ENCODE measurements around the gene DHDDS. TPM values are rescaled to one million over a fixed set of nuclear protein-coding genes. Genes with fewer than 3 reads are reported as not detected.
"Not testable (repeated sequence)": the region's sequence is repeated elsewhere in the genome, so short reads cannot be mapped to it uniquely, and the experiment has no call there.

Gene DHDDS
- total RNA-seq, 1 experiment from 2014 or later, result 44.1 TPM

DNA sequence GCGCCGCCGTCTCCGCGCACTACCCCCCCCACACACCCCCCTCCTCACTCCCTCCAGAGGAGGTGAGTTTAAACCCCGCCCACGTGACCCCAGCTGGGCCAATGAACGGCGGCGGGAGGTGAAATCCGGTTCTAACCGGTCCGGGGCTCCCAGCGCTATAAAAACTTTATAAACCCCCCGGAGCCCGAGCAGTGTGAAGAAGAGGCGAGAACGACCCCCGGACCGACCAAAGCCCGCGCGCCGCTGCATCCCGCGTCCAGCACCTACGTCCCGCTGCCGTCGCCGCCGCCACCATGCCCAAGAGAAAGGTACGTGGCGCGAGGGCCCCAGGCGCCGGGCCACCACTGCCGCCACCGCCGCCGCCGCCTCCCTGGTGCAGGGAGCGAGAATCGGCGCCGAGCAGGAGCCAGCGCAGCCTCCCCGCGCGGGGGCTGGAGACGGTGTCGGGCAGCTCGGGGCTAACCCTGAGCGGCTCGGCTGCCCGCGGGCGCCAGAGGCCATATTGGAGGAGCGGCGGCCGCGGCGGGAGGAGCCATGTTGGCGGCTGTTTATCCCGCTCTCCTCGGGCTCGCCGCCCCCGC, 40.3 kb downstream of the DHDDS start, which contains the start of gene HMGN2:
Gene HMGN2 (plus strand): TSS at position 121 of the 581 bp plus-strand sequence. CDS start 173 bp downstream, at position 294.
- peak; percentile 93 for DNase-seq (ENCODE audit: low spot score)
- in situ Hi-C loops (cut with HindIII; ENCODE audit: low sequenced_read_pairs), result no loop called here

DNA sequence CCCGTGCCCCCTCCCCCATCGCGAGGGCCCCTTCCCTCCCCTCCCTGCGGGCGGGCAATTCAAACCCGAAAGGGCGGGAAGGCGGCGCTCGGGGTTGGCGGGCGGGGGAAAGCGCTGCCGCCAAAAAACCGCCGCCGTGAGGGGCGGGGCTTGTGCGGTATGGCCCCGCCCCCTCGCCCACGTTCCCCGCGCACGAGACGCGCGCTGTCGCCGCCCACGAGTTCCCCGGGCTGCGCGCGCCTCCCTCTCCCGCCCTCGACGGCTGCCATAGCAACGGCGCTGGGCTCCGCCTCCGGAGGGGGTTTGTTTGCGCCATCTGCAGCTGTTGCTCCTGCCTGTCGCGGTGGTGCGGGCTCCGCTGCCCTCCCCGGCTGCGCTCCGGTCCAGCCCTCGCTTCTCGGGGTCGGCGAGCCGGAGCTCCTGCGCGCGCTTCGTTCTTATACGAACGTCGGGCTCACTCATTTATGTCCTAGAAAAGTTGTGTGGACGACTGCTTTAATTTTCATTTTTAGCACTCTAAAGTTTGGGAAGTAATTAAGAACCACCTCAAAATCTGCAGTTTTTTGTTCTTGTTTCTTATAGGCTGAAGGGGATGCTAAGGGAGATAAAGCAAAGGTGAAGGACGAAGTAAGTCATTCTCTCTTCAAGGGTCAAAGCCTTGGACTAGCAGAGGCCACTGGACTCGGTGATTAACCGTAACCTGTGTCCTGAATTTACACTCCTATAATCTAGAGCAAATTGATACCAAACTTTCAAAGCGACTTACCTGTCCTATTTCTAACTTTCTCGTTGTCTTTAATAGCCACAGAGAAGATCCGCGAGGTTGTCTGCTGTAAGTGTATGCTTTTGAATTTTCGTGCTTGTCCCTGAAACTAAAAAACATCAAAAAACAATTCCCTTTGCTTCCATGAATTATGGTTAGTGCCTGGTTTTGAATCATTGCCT, 41.1 kb downstream of the DHDDS start:
- in situ Hi-C loops (cut with HindIII; ENCODE audit: low sequenced_read_pairs), result no loop called here

DNA sequence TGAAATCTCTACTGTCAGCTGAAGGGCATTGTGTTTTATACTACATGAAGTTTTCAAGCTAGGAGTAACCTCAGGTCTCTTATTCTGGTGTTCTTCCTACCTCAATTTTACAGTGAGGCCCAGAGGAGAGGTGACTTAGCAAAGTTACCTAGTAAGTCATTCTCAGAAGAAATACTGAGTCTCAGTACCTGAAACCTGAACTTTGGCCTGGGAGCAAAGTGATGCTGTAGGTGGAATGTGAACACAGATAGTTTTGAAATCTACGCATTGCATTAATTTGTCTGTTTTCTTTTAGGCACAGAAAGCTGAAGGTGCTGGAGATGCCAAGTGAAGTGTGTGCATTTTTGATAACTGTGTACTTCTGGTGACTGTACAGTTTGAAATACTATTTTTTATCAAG, 42.7 kb downstream of the DHDDS start:
- no peak for DNase-seq (ENCODE audit: low spot score)
- in situ Hi-C loops (cut with HindIII; ENCODE audit: low sequenced_read_pairs), result no loop called here

More for the DNA sequence above, 41.1 kb downstream of the DHDDS start:
- DNase-seq (ENCODE audit: low spot score), result peak; percentile 95

DNA sequence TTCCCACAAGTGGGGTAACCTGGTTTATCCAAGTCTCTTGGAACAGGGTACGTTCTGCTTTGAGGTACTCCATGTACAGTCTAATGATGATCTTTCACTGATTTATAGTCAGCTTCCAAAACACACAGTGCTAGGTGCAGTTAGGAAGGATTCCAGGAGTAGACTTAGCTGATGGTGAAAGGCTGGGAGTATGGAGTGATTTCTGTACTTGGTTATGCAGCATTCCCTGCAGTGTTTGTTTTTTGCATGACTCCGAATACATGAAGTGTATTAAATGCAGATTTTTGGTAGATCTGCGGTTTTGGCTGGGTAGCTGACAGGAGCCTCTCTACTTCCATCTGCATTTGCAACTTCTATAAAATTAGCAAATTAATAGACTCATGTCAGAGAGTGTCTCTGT, 43.9 kb downstream of the DHDDS start:
- in situ Hi-C loops (cut with HindIII; ENCODE audit: low sequenced_read_pairs), result no loop called here
- no peak for DNase-seq (ENCODE audit: low spot score)

DNA sequence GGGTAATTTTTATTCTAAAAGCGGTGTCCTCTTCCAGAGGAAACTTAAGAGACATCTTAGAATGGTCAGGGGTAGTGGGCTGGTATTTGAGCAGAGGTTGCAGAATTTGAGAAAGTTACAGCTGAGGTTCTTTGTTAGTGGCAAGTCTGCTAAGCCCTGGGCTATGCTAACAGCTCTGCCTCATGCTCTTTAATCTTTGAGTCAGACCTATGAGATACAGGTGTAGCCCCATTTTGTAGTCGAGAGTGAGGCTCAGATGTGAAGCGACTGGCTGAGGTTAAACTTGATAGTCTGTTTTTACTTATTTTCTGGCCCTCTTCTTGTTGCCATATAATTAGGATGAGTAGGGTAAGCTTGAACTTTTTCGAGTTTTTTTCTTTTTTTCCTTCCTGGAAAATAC, 44.8 kb downstream of the DHDDS start:
- in situ Hi-C loops (cut with HindIII; ENCODE audit: low sequenced_read_pairs), result no loop called here
- no peak for DNase-seq (ENCODE audit: low spot score)

DNA sequence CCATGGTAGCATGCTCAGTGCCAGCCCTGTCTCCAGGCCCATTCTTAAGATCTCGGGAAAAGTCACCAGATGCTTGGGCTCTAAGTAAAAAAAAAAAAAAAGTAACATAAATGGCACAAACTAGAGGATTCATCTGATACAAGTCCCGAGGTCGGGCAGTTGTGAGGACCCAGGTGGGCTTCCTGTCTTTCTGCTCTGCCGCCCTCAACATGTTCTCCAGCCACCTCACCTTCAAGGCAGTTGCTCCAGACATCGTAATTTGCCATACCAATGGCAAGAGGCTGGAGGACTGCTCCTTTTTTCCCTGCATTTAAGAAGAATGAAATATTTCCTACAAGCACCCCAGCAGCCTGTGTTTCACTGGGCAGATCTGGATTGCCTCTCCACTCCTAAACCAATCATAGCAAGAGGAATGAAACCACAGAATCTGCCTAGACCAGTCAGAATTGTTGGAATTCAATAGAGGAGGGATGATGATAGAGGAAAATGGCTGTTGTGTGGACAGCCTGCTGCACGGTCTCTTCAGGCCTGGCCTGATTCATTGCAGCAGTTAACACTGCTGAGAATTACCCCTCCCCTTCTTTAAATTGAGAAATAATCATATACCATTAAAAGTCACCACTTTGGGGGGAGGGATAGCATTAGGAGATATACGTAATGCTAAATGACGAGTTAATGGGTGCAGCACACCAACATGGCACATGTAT, 45.5 kb downstream of the DHDDS start:
- in situ Hi-C loops (cut with HindIII; ENCODE audit: low sequenced_read_pairs), result no loop called here
- peak; percentile 49 for DNase-seq (ENCODE audit: low spot score)

DNA sequence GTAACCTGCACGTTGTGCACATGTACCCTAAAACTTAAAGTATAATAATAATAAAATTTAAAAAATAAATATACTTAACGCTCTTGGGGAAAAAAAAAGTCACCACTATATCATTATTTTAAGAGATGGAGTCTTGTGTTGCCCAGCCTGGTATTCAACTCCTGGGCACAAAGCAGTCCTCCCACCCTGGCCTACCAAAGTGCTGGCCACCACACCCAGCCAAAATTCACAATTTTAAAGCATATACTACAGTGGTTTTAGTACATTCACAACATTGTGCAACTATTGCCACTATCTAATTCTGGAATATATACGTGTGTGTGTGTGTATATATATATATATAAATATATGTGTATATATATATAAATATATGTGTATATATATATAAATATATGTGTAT, 46.0 kb downstream of the DHDDS start:
- in situ Hi-C loops (cut with HindIII; ENCODE audit: low sequenced_read_pairs), result no loop called here
- no peak for DNase-seq (ENCODE audit: low spot score)

DNA sequence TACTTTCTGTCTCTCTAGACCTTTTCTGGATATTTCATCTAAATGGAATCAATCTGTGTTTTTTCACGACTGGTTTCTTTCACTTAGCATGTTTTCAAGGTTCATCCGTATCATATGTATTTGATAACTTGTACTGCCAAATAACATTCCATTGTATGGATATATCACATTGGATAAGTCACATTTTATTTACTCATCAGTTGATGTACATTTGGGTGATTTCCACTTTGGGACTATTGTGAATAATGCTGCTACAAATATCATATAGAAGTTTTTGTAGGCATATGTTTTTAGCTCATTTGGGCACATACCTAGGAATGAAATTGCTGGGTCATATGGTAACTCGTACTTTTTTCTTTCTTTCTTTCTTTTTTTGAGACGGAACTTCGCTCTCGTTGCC, 46.9 kb downstream of the DHDDS start:
- DNase-seq (ENCODE audit: low spot score), result no peak
- in situ Hi-C loops (cut with HindIII; ENCODE audit: low sequenced_read_pairs), result no loop called here

DNA sequence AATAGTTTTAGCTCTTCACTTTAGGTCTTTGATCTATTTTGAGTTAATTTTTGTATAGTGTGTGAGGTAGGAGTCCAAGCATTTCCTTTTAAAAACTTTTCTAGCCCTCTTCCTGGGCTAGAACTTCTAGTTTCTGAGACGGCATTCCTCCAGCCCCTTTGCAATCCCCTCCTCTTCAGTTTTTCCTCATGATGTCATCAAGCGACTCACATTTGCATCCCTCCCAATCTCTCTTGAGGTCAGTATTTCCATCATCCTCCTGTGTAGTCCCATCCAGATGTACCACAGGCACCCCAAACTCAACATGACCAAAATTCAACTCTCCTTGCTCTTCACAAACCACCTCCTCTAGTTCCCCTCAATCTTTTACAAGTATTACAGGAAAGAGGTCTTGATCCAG, 50.8 kb downstream of the DHDDS start:
- DNase-seq (ENCODE audit: low spot score), result no peak
- in situ Hi-C loops (cut with HindIII; ENCODE audit: low sequenced_read_pairs), result no loop called here

DNA sequence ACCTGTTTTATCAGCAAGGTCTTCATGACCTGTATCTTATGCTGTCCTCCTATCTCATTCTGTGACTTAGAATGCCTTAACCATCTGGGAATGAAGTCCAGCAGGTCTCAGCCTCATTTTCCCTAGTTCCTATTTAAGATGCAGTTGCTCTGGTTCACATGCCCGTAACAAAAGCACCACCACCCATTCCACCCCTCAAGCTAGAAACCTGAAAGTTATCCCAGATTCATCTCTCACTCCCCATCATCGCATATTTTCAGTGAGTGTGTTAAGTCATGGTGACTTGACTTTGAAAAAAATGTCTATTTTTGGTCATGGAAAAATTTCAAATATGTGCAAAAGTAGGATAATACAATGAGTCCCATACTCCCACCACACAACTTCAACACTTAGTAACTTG, 51.9 kb downstream of the DHDDS start:
- in situ Hi-C loops (cut with HindIII; ENCODE audit: low sequenced_read_pairs), result no loop called here
- DNase-seq (ENCODE audit: low spot score), result no peak

DNA sequence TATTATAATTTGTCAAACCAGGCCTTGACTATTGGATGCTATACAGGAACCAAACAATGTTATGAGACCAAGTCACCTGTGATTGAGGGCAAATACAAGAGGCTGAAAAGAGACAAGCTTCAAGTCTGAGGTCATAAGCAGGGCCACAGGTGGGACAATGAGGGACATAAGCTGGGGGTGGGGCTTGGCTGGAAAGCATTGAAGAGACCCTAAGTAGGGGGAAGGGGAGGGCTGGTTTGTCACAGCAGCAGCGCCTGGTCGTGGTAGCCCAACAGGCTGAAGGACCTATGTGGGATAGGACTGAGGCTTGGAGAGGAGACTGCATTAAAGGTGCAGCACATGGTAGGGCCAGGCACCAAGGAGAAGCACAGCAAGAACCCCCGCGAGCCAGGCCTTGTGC, 58.0 kb downstream of the DHDDS start:
- in situ Hi-C loops (cut with HindIII; ENCODE audit: low sequenced_read_pairs), result no loop called here
- no peak for DNase-seq (ENCODE audit: low spot score)

DNA sequence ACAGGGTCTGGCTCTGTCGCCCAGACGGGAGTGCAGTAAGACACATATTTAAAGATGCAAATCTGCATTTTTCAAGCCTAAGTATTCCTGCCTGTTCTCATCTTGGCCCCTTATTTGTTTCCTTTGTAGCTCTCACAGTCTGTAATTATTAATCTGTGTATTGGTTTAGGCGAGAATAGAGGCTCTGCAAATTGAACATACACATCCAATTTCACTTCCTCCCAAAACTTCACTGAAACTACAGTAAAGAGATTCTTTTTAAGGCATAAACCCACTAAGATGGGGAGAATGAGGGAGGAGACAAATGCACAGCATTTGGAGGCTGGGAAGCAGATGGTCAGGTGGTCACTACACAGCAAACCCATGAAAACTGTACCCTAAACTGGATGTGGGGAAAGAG, 61.1 kb downstream of the DHDDS start:
- no peak for DNase-seq (ENCODE audit: low spot score)
- in situ Hi-C loops (cut with HindIII; ENCODE audit: low sequenced_read_pairs), result no loop called here

DNA sequence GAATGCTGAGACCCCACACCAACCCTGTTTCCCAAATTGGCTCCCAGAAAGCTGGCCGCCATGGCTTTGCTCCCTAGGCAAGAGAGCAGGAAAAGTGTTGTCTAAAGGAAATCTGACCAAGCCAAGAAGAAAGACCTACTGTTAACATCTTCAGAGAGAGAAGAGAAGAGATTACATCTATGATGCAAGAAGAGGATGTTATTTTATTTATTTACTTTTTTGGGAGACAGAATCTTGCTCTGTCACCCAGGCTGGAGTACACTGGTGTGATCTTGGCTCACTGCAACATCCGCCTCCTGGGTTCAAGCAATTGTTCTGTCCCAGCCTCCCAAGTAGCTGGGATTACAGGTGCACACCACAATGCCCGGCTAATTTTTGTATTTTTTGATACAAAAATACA, 61.8 kb downstream of the DHDDS start:
- DNase-seq (ENCODE audit: low spot score), result no peak
- in situ Hi-C loops (cut with HindIII; ENCODE audit: low sequenced_read_pairs), result no loop called here

DNA sequence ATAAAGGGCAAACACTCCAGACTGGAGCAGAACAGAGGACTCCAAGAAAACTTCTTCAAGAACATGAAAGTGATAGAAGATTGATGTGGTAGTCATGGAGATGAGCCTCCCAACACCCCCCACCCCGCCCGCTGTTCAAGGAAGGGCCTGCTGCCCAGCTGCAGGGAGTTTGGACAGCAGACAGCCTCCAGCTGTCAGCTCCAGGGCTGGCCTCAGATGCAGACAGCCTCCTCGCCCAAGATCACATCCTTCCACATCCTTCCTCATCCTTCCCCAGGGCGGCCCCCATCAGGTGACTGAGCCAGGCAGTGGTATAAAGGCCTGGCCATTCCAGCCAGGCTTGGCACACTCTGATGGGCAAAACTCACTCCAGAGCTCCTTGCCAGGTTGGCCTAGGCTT, 64.7 kb downstream of the DHDDS start:
- in situ Hi-C loops (cut with HindIII; ENCODE audit: low sequenced_read_pairs), result no loop called here
- no peak for DNase-seq (ENCODE audit: low spot score)

DNA sequence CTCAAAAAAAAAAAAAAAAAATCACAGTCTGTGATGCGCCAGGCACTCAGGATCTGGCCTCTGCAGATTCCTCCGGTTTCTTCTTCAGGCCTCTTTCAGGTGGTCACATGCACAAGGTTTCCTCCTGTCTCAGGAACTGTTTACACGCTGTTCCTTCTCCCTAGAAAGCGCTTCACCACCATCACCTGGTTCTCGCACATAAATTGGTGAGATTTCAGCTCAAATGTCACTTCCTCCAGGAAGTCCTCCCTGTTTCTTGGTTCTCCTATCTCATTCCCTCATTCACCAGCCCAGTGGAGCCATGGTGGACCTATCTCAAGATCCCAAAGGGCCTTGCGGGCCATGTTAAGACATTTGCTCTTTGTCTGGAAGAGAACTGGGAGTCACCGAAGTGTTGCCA, 66.8 kb downstream of the DHDDS start:
- DNase-seq (ENCODE audit: low spot score), result no peak
- in situ Hi-C loops (cut with HindIII; ENCODE audit: low sequenced_read_pairs), result no loop called here

DNA sequence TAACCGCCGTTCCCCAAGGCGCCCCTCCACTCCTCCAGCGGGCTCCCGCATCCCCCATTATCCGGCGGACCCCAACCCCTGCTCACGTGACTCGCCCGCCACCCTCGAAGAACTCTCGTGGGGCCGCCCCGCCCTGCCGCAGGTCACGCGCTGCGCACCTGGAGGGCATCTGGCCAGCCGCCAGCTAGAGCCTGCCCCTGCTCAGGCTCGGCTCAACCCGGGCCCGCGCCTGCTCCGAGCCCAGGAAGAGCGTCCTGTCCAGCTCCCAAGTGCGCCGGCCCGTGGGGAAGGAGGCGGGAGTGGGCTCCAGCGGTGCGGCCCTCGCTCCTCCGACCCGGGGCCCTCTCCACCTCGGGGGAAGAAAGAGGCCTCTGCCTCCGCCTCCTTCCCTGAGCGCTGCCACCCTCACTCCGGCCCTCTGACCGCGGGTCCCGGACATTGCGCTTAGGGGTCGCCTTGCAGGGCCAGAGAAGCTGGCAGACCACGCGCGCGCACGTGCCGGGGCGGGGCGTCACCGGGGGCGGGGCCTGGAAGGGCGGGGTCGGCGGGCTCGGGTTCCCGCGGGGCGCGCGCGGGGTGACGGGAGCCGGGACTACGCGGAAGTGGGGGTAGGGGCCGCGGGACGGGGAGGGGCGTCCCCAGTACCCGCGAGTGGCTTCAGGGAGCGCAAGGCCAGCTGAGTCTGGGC, 68.5 kb downstream of the DHDDS start:
- DNase-seq (ENCODE audit: low spot score), result peak; percentile 68
- in situ Hi-C loops (cut with HindIII; ENCODE audit: low sequenced_read_pairs), result no loop called here

DNA sequence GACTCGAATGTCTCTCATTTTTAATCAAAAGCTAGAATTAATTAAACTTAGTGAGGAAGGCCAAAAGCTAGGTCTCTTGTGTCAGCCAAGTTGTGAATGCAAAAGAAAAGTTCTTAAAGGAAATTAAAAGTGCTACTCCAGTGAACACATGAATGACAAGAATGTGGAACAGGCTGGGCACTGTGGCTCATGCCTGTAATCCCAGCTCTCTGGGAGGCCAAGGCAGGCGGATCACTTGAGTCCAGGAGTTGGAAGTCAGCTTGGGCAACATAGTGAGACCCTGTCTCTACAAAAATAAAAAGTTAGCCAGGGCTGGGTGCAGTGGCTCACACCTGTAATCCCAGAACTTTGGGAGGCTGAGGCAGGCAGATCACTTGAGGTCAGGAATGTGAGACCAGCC, 78.6 kb downstream of the DHDDS start:
- DNase-seq (ENCODE audit: low spot score); in situ Hi-C loops (cut with HindIII; ENCODE audit: low sequenced_read_pairs): not testable (repeated sequence)

DNA sequence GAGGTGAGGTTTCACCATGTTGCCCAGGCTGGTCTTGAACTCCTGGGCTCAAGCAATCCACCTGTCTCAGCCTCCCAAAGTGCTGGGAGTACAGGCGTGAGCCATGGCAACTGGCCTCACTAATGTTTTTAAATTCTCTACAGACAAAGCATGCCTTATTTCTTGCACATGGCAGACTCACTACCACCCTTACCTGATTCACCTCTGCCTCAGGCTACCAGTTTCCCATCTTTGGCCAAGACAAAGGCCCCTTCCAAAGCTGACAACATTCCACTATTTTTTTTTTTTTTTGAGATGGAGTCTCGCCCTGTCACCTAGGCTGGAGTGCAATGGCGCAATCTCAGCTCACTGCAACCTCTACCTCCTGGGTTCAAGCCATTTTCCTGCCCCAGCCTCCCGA, 83.7 kb downstream of the DHDDS start:
- in situ Hi-C loops (cut with HindIII; ENCODE audit: low sequenced_read_pairs); DNase-seq (ENCODE audit: low spot score): not testable (repeated sequence)

DNA sequence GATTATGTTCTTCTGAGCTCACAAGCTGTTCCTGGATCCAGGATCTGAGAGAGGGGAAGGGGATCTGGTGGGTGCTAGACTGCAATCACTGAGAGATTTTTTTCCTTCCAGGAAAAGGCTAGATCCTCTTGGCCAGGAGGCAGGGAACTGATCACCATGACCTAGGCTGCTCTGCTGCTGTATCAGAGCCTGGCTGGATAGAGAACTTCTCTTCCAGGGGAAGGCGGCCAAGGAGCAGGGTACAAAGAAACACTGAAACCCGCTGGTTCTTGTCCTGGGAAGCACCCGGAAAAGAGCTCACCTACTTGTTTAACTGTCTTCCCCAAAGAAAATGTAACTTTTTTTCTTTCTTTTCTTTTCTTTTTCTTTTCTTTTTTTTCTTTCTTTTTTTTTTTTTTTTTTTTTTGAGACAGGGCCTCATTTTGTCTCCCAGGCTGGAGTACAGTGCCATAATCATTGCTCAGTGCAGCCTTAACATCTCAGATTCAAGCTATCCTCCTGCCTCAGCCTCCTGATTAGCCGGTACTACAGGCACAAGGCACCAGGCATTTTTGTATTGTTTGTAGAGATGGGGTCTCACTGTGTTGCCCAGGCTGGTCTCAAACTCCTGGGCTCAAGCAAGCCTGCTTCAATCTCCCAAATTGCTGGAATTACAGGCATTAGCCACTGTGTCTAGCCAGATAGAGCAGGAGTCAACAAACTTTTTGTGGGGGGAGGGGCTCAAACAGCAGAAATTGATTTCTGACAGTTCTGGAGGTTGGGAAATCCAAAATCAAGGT, 85.1 kb downstream of the DHDDS start:
- in situ Hi-C loops (cut with HindIII; ENCODE audit: low sequenced_read_pairs), result no loop called here
- no peak for DNase-seq (ENCODE audit: low spot score)
